HepG2 (cell line): Measurements from ENCODE around the gene TMC4. TPM values are rescaled to one million over a fixed set of nuclear protein-coding genes. Genes with fewer than 3 reads are reported as not detected.
A peak's percentile ranks its signal among the peaks of the same experiment; 100 is the strongest.

Source experiments
- KLF9 ChIP-seq: IDR thresholded peaks from 2 replicates; pipeline ENCODE4 v1.6.1; 2016; ENCODE audit warnings: low read depth
- NCOA1 ChIP-seq: sonication (generic); formaldehyde crosslinking; IDR thresholded peaks from 2 replicates; pipeline ENCODE4 v1.9.0; 2021; ENCODE audit warnings: missing genetic modification reagents
- NR2F2 ChIP-seq: IDR thresholded peaks from 2 replicates; pipeline ENCODE4 v1.6.1; 2012; ENCODE audit warnings: low read depth, inconsistent platforms, borderline replicate concordance
- RERE ChIP-seq: IDR thresholded peaks from 2 replicates; pipeline ENCODE4 v1.6.1; 2016; ENCODE audit warnings: low read depth, missing genetic modification reagents, missing compliant biosample characterization
- SRY ChIP-seq: sonication (generic); formaldehyde crosslinking; IDR thresholded peaks from 2 replicates; pipeline ENCODE4 v1.8.0; 2022; ENCODE audit warnings: mild to moderate bottlenecking, missing genetic modification reagents
- ZBTB37 ChIP-seq: sonication (generic); formaldehyde crosslinking; IDR thresholded peaks from 2 replicates; pipeline ENCODE4 v1.4.0; 2020; ENCODE audit warnings: mild to moderate bottlenecking, missing genetic modification reagents
- ZNF230 ChIP-seq: sonication (generic); formaldehyde crosslinking; IDR thresholded peaks from 2 replicates; pipeline ENCODE4 v1.4.0; 2020; ENCODE audit warnings: mild to moderate bottlenecking, missing genetic modification reagents
- ZNF468 ChIP-seq: sonication (generic); formaldehyde crosslinking; IDR thresholded peaks from 2 replicates; pipeline ENCODE4 v1.8.0; 2022; ENCODE audit warnings: mild to moderate bottlenecking, moderate library complexity, missing genetic modification reagents
- ZSCAN22 ChIP-seq: sonication (generic); formaldehyde crosslinking; IDR thresholded peaks from 2 replicates; pipeline ENCODE4 v1.4.0; 2020; ENCODE audit warnings: mild to moderate bottlenecking, missing genetic modification reagents
- polyA plus RNA-seq, 8 experiments: library from polyadenylated mRNA; depleted of rRNA in 3 of 8; stranded (reverse) in 7 of 8; unstranded in 1 of 8; fragments of >200 nt; fragmentation: Illumina TruSeq in 4 of 8; extraction: Trizol in 4 of 8; gene quantifications; 2 replicates each; pipeline versions ENCODE4 v1.2.1 to v1.2.3, GENCODE V29; 2011 to 2016; ENCODE audit warnings: low read depth in 4 of 8, missing spikeins in 1 of 8, mixed read lengths in 1 of 8; ENCODE audit not compliant: insufficient read depth in 1 of 8
- total RNA-seq, 5 experiments: library from RNA; depleted of rRNA; stranded (reverse); fragments of >200 nt; fragmentation: Illumina TruSeq; extraction: Trizol; gene quantifications; 2 replicates each; pipeline ENCODE4 v1.2.3, GENCODE V29; 2016; ENCODE audit warnings: low read depth in 1 of 5
- TF ChIP-seq, protein P1 (sequence below): sonication (generic); formaldehyde crosslinking; IDR thresholded peaks from 2 replicates; pipeline ENCODE4 v1.8.1; 2023; ENCODE audit warnings: mild to moderate bottlenecking, missing genetic modification reagents
- TF ChIP-seq, protein P2 (sequence below): sonication (generic); formaldehyde crosslinking; IDR thresholded peaks from 2 replicates; pipeline ENCODE4 v1.5.0; 2020; ENCODE audit warnings: missing genetic modification reagents, mild to moderate bottlenecking, borderline replicate concordance
- TF ChIP-seq, protein P3 (sequence below): sonication (generic); formaldehyde crosslinking; IDR thresholded peaks from 2 replicates; pipeline ENCODE4 v1.4.0; 2020; ENCODE audit warnings: mild to moderate bottlenecking, missing genetic modification reagents

The TMC4 gene
- total and polyA plus RNA-seq, 2 of the 13 experiments (the other 11 are each of a cell fraction or from before 2014, with no cell fraction given): 0.13 to 0.24 TPM

DNA sequence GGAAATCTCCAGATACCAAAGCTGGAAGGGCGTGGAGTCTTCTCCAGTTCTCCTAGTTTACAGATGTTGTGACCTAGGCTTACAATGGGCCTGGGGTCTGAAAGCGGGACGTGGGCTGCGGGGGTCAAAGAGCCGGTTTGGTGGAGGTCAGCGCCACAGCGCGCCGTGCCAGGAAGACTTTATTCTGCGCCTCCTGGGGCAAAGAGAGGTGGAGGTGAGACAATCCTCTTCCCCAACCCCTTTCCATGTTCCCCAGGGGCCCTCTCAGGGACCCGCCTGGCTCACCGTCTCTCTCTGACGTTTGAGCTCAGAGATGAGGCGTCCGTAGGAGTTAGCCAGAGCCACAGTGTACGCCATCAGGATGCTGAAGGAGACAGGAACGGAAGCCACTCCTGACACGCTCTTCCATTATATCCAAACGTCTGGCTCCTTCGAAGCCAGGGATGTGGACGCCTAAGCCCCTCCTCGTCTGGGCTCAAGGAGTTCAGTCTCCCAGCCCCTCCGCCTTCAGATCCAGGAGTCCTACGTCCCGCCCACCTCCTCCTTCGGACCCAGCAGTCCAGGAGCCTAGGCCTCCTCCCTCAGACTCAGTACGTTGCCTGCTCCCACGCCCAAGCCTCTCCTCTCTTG, 12.7 kb downstream of the TMC4 start (continued):
- TF ChIP-seq RERE (CRISPR knock-in tag) (no peak), ZNF468 (CRISPR knock-in tag) (no peak), SRY (no peak), ZBTB37 (CRISPR knock-in tag) (0 out of 2 replicates have a peak, but pooled peaks have one; percentile 55), KLF9 (no peak), NCOA1 (CRISPR knock-in tag) (no peak), NR2F2 (no peak; the same call in 1 of the 2 replicates), ZSCAN22 (CRISPR knock-in tag) (peak; percentile 98), ZNF230 (CRISPR knock-in tag) (0 out of 2 replicates have a peak, but pooled peaks have one; percentile 4)
- TF ChIP-seq, protein P1, sequence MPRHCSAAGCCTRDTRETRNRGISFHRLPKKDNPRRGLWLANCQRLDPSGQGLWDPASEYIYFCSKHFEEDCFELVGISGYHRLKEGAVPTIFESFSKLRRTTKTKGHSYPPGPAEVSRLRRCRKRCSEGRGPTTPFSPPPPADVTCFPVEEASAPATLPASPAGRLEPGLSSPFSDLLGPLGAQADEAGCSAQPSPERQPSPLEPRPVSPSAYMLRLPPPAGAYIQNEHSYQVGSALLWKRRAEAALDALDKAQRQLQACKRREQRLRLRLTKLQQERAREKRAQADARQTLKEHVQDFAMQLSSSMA: 0 out of 2 replicates have a peak, but pooled peaks have one; percentile 43
- TF ChIP-seq, protein P2, sequence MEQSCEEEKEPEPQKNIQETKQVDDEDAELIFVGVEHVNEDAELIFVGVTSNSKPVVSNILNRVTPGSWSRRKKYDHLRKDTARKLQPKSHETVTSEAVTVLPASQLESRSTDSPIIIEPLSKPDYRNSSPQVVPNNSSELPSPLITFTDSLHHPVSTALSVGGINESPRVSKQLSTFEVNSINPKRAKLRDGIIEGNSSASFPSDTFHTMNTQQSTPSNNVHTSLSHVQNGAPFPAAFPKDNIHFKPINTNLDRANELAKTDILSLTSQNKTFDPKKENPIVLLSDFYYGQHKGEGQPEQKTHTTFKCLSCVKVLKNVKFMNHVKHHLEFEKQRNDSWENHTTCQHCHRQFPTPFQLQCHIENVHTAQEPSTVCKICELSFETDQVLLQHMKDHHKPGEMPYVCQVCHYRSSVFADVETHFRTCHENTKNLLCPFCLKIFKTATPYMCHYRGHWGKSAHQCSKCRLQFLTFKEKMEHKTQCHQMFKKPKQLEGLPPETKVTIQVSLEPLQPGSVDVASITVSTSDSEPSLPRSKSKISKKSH: peak; percentile 13; the same call in 1 of the 2 replicates
- TF ChIP-seq, protein P3, sequence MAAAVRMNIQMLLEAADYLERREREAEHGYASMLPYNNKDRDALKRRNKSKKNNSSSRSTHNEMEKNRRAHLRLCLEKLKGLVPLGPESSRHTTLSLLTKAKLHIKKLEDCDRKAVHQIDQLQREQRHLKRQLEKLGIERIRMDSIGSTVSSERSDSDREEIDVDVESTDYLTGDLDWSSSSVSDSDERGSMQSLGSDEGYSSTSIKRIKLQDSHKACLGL (CRISPR knock-in tag): 0 out of 2 replicates have a peak, but pooled peaks have one; percentile 23
